Activated T-cell treated with anti-CD3 and anti-CD28 coated beads, Interleukin-2, amount 50 U/mL, for 4 hours (primary cell): ENCODE data around the gene BNC2. TPM values are rescaled to one million over a fixed set of nuclear protein-coding genes. Genes with fewer than 3 reads are reported as not detected.

Experiments used
- ATAC-seq, 2 donors: fragments of 200-7000 bp; cut with Tn5 transposase; one replicate each; pipeline ENCODE4 v1.10.0; 2021
- DNase-seq: peaks from one replicate; pipeline ENCODE4 v3.0.0-alpha.2; 2020
- H3K27me3 Mint-ChIP-seq: one replicate; pipeline ENCODE4 v1.8.0; 2021; ENCODE audit warnings: low read depth, mixed read lengths
- H3K36me3 Mint-ChIP-seq: one replicate; pipeline ENCODE4 v1.8.0; 2022; ENCODE audit warnings: mixed read lengths; ENCODE audit not compliant: insufficient read depth
- H3K4me1 Mint-ChIP-seq: one replicate; pipeline ENCODE4 v1.8.0; 2021; ENCODE audit warnings: low read depth, mixed read lengths
- H3K4me3 Mint-ChIP-seq: one replicate; pipeline ENCODE4 v1.8.0; 2021; ENCODE audit warnings: mild to moderate bottlenecking, moderate library complexity, mixed read lengths
- H3K9me3 Mint-ChIP-seq: one replicate; pipeline ENCODE4 v1.8.0; 2021; ENCODE audit warnings: mixed read lengths
- total RNA-seq, 3 donors: library from RNA; stranded (reverse); gene quantifications; one replicate each; pipeline ENCODE4 v1.2.1, GENCODE V29; 2021

Gene BNC2
- total RNA-seq, 3 donors from 2014 or later = 0.08 to 0.29 (median 0.25) TPM

- no peak for ATAC-seq
- DNase-seq = no peak
- no peaks in the 10 kb centered on the region for H3K27me3 Mint-ChIP-seq
- H3K9me3 Mint-ChIP-seq = no peaks in the 10 kb centered on the region
- H3K4me1 Mint-ChIP-seq = no peaks in the 10 kb centered on the region
- H3K4me3 Mint-ChIP-seq = no peak overlapping the region
- no peaks in the 10 kb centered on the region for H3K36me3 Mint-ChIP-seq
Observed at GRCh38 chr9:16516891-16517290, 353.6 kb downstream of the BNC2 start.

DNA sequence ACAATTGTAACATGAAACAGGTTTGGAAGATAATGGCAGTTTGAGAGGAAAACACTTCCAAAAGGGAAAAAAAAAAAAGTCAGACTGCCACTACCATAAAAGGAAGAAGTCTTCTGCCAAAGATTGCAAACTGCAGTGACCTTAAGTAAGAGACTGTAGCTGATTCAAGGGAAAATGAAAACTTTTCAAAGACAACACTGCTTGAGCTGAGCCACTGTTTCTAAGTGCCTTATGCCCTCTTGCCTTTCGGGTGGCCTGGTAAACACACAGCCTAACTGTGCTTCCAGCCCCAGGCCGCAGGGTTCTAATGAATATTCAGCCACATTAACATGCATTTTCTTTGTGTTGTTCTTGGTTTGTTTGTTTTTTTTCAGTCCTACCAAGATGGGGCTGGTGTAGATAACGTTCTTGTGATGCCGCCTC lies 354.6 kb downstream of the BNC2 start:
- DNase-seq (no peak), ATAC-seq (no peak)
- Mint-ChIP-seq H3K36me3 (no peaks in the 10 kb centered on the region), H3K4me1 (no peaks in the 10 kb centered on the region), H3K9me3 (no peaks in the 10 kb centered on the region), H3K27me3 (no peaks in the 10 kb centered on the region), H3K4me3 (no peak overlapping the region)

DNA sequence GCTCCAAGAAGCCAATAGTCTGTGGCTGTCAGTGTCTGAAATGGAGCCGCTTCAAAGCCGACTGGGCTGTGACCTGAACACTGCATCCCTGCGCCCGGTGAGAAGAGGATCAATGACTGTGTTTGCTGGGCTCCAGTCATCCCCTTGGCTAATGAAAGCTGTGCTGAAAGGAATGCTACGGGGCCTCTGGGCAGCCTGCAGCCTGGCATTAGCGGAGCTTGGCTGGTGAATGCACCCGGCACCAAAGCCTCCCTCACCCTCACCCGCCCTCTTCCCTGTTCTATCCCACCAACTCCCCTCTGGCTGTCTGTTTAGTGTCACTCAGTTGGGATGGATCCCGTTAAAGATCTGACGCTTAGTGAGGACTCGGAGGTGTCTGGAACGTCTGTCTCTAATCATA lies 355.3 kb downstream of the BNC2 start:
- Mint-ChIP-seq H3K9me3 (no peaks in the 10 kb centered on the region), H3K36me3 (no peaks in the 10 kb centered on the region), H3K4me3 (no peak overlapping the region), H3K4me1 (no peaks in the 10 kb centered on the region), H3K27me3 (no peaks in the 10 kb centered on the region)
- DNase-seq (no peak), ATAC-seq (no peak)

DNA sequence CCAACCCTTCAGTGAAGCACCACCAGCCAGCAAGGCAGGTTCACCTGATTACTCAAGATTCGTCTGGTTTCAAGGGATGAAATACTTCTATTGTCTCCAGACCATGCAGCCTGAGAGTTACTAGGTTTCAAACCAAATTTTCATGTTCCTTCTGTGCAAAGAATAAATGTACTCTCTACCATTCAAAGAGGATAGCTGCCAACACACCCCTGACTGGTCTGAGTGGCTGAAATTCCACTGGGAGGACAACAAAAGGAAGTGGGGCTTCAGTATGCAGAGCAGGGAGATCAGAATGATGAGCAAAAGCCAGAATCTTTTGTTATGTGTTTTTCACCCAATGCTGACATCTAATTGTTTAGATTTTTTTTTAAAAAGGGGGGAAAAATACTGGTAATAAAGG lies 356.3 kb downstream of the BNC2 start:
- Mint-ChIP-seq H3K4me3 (no peak overlapping the region), H3K36me3 (no peaks in the 10 kb centered on the region), H3K27me3 (no peaks in the 10 kb centered on the region), H3K4me1 (no peaks in the 10 kb centered on the region), H3K9me3 (no peaks in the 10 kb centered on the region)
- ATAC-seq = no peak
- no peak for DNase-seq

DNA sequence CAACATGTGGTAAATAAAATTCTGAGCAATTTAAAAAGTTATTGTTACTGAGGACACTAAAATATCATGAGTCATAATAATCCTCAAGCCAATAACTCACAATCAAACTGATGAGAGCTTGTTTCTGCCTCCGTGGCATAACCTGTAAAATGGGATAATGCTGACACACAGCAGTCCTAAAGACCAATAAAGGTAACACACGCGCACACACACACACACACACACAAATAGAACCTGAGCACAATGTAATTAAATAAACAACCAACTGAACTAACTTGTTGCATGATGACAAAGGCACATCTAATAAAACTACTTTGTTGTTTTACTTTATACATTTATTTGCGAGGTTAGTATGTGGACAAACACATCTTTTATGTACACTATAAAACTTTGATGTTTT lies 358.2 kb downstream of the BNC2 start:
- Mint-ChIP-seq H3K36me3 (no peaks in the 10 kb centered on the region), H3K9me3 (peaks cover 3% of the 10 kb centered on the region), H3K27me3 (no peaks in the 10 kb centered on the region), H3K4me3 (no peak overlapping the region), H3K4me1 (no peaks in the 10 kb centered on the region)
- ATAC-seq (no peak), DNase-seq (no peak)

GRCh38 chr9:16510482-16510881 lies 360.0 kb downstream of the BNC2 start:
- no peak for DNase-seq
- Mint-ChIP-seq H3K36me3 (no peaks in the 10 kb centered on the region), H3K27me3 (no peaks in the 10 kb centered on the region), H3K4me1 (no peaks in the 10 kb centered on the region), H3K9me3 (peaks cover 3% of the 10 kb centered on the region), H3K4me3 (no peak overlapping the region)
- no peak for ATAC-seq

GRCh38 chr9:16509997-16510396 lies 360.5 kb downstream of the BNC2 start:
- Mint-ChIP-seq H3K4me3 (no peak overlapping the region), H3K36me3 (no peaks in the 10 kb centered on the region), H3K9me3 (peaks cover 3% of the 10 kb centered on the region), H3K4me1 (no peaks in the 10 kb centered on the region), H3K27me3 (no peaks in the 10 kb centered on the region)
- ATAC-seq (no peak), DNase-seq (no peak)

DNA sequence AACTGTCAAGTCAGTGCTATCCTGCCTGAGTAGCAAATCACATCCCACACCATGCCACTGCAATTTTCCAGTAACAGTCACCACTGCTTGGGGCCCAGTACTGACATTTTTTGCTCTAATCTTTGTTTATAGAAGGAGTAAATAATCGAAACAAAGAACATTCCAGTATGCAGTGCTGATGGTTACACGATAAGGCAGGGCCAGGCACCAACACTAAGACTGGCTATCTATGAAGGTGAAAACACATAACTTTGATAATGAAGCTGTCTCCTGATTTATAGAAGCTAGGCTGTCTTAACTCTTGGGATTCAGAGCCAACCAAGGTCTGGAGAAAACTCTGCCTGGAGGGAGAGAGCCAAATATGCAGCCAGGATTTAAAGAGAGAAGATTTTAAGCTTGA lies 365.3 kb downstream of the BNC2 start:
- no peaks in the 10 kb centered on the region for H3K27me3 Mint-ChIP-seq
- ATAC-seq (no peak), DNase-seq (no peak)
- H3K4me3 Mint-ChIP-seq = no peak overlapping the region
- no peaks in the 10 kb centered on the region for H3K36me3 Mint-ChIP-seq
- no peaks in the 10 kb centered on the region for H3K4me1 Mint-ChIP-seq
- peaks cover 3% of the 10 kb centered on the region for H3K9me3 Mint-ChIP-seq

- no peak for DNase-seq
- H3K9me3 Mint-ChIP-seq = peaks cover 3% of the 10 kb centered on the region
- ATAC-seq = no peak
- H3K27me3 Mint-ChIP-seq = no peaks in the 10 kb centered on the region
- H3K4me1 Mint-ChIP-seq = no peaks in the 10 kb centered on the region
- no peaks in the 10 kb centered on the region for H3K36me3 Mint-ChIP-seq
- H3K4me3 Mint-ChIP-seq = no peak overlapping the region
Observed at GRCh38 chr9:16501726-16502125, 368.7 kb downstream of the BNC2 start.

DNA sequence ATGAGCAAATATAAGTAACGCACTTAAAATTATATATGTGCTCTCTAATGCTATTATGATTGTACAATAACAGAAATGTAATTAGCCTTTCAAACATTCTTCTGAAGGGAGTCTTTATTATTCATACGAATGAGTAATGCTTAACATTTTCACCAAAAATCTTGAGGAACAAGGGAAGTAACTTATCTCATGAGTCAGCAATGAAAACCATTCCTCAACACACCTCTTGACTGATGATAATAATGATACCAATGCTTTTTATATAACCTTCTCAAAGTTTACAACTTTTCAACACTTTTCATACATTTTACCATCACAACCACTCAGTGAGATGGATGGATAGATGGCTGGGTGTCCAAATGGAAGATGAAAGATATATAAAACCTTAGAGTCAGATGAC lies 369.3 kb downstream of the BNC2 start:
- H3K36me3 Mint-ChIP-seq = no peaks in the 10 kb centered on the region
- ATAC-seq (no peak), DNase-seq (no peak)
- H3K4me1 Mint-ChIP-seq = no peaks in the 10 kb centered on the region
- H3K9me3 Mint-ChIP-seq = peaks cover 3% of the 10 kb centered on the region
- no peaks in the 10 kb centered on the region for H3K27me3 Mint-ChIP-seq
- H3K4me3 Mint-ChIP-seq = no peak overlapping the region

DNA sequence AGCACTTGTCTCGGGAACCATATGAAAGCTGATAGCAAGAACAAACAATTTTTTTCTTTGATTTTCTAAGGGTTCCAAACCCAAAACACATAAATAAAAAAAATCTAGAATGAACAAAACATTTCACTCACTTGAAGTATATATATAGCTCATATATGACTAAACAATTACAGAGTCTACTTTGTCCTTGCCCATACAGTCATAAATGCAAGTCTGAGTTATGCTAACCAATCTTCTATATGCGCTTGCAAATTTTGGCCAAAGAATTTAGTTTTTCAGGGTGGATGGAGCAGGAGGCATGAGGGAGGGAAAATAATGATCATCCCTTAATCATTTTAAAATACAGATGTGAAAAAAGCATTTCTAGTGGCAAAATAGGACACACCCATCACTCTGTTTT lies 370.1 kb downstream of the BNC2 start:
- no peaks in the 10 kb centered on the region for H3K36me3 Mint-ChIP-seq
- no peak overlapping the region for H3K4me3 Mint-ChIP-seq
- no peaks in the 10 kb centered on the region for H3K4me1 Mint-ChIP-seq
- H3K27me3 Mint-ChIP-seq = no peaks in the 10 kb centered on the region
- H3K9me3 Mint-ChIP-seq = peaks cover 3% of the 10 kb centered on the region
- no peak for DNase-seq
- ATAC-seq = no peak

DNA sequence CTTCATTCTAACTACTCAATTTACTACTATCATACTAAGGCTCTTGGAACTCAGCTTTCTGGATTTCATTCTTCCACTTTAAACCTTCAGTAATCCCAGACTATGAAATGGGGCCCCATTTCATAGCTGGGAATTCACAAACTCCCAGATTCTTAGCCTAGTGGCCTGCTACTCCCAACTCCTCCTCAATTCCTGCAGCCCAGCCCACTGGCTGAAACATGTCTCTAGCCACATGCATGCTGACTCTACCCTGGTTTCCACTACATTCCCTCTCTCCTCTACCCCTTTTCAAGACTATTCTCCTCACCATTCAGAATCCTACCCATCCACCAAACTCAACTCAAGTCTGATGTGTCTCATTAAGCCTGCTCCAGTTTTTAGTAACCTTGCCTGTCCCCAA lies 370.6 kb downstream of the BNC2 start:
- Mint-ChIP-seq H3K27me3 (no peaks in the 10 kb centered on the region), H3K4me1 (no peaks in the 10 kb centered on the region), H3K4me3 (no peak overlapping the region), H3K36me3 (no peaks in the 10 kb centered on the region), H3K9me3 (peaks cover 3% of the 10 kb centered on the region)
- DNase-seq = no peak
- ATAC-seq = no peak

GRCh38 chr9:16496908-16497307 lies 373.6 kb downstream of the BNC2 start:
- H3K4me1 Mint-ChIP-seq = no peaks in the 10 kb centered on the region
- DNase-seq (no peak), ATAC-seq (no peak)
- peaks cover 3% of the 10 kb centered on the region for H3K9me3 Mint-ChIP-seq
- H3K4me3 Mint-ChIP-seq = no peak overlapping the region
- no peaks in the 10 kb centered on the region for H3K27me3 Mint-ChIP-seq
- H3K36me3 Mint-ChIP-seq = no peaks in the 10 kb centered on the region

DNA sequence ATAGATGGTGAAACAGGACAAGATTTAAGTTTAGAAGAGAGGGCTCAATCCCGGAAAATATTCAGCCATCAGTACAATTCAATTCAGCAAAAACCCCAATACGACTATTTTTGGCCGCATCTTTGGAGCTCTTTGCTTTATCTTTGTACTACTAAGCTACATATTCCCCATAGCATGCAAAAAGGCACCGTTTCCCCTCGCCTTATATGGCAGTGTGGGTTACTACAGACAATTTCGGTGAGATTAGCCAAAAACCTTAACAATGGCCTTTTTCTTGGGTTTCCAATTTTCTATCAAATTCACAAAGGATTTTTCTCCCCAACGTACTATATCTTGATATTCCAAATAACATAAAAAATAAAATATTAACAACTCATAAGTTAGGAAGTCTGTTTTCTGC lies 382.6 kb downstream of the BNC2 start:
- ATAC-seq (no peak), DNase-seq (no peak)
- Mint-ChIP-seq H3K36me3 (no peaks in the 10 kb centered on the region), H3K9me3 (peaks cover 7% of the 10 kb centered on the region), H3K27me3 (no peaks in the 10 kb centered on the region), H3K4me1 (no peaks in the 10 kb centered on the region), H3K4me3 (no peak overlapping the region)

GRCh38 chr9:16485575-16486321 lies 384.7 kb downstream of the BNC2 start:
- ATAC-seq = no peak

GRCh38 chr9:16485160-16485559 lies 385.3 kb downstream of the BNC2 start:
- no peak for DNase-seq
- no peak overlapping the region for H3K4me3 Mint-ChIP-seq

More at GRCh38 chr9:16485575-16486321, 384.7 kb downstream of the BNC2 start:
- no peak for DNase-seq
- Mint-ChIP-seq H3K9me3 (no peaks in the 10 kb centered on the region), H3K36me3 (no peaks in the 10 kb centered on the region), H3K4me3 (no peak overlapping the region), H3K4me1 (no peaks in the 10 kb centered on the region), H3K27me3 (no peaks in the 10 kb centered on the region)

More at GRCh38 chr9:16485160-16485559, 385.3 kb downstream of the BNC2 start:
- H3K4me1 Mint-ChIP-seq = no peaks in the 10 kb centered on the region
- no peaks in the 10 kb centered on the region for H3K27me3 Mint-ChIP-seq
- ATAC-seq = no peak
- H3K9me3 Mint-ChIP-seq = no peaks in the 10 kb centered on the region
- H3K36me3 Mint-ChIP-seq = no peaks in the 10 kb centered on the region
